Measurements from ENCODE around the gene SREK1IP1. TPM values are rescaled to one million over a fixed set of nuclear protein-coding genes. Genes with fewer than 3 reads are reported as not detected.
A peak's percentile ranks its signal among the peaks of the same experiment; 100 is the strongest.

The SREK1IP1 gene
- total RNA-seq, 1 donor from 2014 or later: 17.9 TPM

DNA sequence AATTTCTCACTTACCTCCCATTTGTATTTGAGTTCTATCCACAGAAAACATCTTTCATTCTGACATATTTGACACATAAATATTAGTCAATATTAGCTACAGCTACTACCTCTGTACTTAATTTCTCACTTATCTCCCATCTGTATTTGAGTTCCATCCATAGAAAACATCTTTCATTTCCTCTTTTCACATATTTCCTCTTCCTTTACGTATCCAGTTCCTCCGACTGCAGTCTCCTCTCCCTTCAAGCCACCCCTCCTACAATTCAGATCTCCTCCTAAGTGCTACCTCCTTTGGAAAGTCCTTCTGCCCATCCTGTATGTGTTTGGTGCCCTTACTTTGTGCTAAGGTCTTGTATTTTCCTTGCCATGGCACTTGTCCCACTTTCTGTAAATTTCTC is 1.6 kb downstream of the SREK1IP1 start:
- no peak for DNase-seq (ENCODE audit: extremely low spot score, unreplicated experiment)
- peak overlapping the region; percentile 94 for H3K4me3 Mint-ChIP-seq (ENCODE audit: unreplicated experiment)
- TF ChIP-seq, protein P1, sequence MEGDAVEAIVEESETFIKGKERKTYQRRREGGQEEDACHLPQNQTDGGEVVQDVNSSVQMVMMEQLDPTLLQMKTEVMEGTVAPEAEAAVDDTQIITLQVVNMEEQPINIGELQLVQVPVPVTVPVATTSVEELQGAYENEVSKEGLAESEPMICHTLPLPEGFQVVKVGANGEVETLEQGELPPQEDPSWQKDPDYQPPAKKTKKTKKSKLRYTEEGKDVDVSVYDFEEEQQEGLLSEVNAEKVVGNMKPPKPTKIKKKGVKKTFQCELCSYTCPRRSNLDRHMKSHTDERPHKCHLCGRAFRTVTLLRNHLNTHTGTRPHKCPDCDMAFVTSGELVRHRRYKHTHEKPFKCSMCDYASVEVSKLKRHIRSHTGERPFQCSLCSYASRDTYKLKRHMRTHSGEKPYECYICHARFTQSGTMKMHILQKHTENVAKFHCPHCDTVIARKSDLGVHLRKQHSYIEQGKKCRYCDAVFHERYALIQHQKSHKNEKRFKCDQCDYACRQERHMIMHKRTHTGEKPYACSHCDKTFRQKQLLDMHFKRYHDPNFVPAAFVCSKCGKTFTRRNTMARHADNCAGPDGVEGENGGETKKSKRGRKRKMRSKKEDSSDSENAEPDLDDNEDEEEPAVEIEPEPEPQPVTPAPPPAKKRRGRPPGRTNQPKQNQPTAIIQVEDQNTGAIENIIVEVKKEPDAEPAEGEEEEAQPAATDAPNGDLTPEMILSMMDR (IDR thresholded peaks at IDR 0.05): no peak
- H3K27ac Mint-ChIP-seq (ENCODE audit: unreplicated experiment): no peak overlapping the region
- peaks cover 34% of the 10 kb centered on the region for H3K4me1 Mint-ChIP-seq (ENCODE audit: unreplicated experiment)
- peaks cover 11% of the 10 kb centered on the region for H3K36me3 Mint-ChIP-seq (ENCODE audit: unreplicated experiment)
- H3K9me3 Mint-ChIP-seq (ENCODE audit: unreplicated experiment): no peaks in the 10 kb centered on the region
- no peaks in the 10 kb centered on the region for H3K27me3 Mint-ChIP-seq (ENCODE audit: unreplicated experiment)

DNA sequence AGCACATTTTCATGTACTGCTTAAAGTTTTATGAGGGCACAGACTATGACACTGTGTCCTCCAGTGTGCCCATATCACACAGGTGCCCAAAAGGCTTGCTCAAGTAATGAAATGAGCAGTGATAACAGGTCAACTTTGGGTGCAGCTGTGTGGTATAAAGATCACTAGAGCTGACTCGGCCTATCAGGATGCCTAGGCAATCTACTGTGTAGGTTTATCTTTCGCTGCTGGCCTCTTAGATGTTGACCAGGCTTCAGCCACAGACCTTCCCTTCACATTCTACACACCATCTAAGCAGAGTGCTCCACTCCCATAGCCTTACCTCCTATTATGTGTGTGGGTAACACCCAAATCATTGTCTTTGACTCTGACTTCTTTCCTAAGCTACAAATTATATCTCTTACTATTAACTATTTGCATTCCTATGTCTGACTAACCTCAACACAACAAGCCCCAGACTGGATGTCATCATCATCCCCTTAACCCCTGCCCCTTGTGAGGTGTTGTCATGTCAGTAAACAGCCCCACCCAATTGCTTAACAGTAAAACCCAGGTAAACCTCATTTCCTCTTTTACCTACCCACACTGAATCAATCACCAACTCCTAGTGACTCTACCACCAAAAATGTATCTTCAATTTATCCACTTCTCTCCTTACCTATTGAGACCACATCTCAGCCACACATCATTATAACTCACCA is 2.5 kb downstream of the SREK1IP1 start:
- TF ChIP-seq, protein P1 (IDR thresholded peaks at IDR 0.05): no peak
- H3K4me1 Mint-ChIP-seq (ENCODE audit: unreplicated experiment): peaks cover 34% of the 10 kb centered on the region
- H3K27me3 Mint-ChIP-seq (ENCODE audit: unreplicated experiment): no peaks in the 10 kb centered on the region
- peak overlapping the region; percentile 30 for H3K4me3 Mint-ChIP-seq (ENCODE audit: unreplicated experiment)
- DNase-seq (ENCODE audit: extremely low spot score, unreplicated experiment): no peak
- no peaks in the 10 kb centered on the region for H3K9me3 Mint-ChIP-seq (ENCODE audit: unreplicated experiment)
- peaks cover 13% of the 10 kb centered on the region for H3K36me3 Mint-ChIP-seq (ENCODE audit: unreplicated experiment)
- no peak overlapping the region for H3K27ac Mint-ChIP-seq (ENCODE audit: unreplicated experiment)

DNA sequence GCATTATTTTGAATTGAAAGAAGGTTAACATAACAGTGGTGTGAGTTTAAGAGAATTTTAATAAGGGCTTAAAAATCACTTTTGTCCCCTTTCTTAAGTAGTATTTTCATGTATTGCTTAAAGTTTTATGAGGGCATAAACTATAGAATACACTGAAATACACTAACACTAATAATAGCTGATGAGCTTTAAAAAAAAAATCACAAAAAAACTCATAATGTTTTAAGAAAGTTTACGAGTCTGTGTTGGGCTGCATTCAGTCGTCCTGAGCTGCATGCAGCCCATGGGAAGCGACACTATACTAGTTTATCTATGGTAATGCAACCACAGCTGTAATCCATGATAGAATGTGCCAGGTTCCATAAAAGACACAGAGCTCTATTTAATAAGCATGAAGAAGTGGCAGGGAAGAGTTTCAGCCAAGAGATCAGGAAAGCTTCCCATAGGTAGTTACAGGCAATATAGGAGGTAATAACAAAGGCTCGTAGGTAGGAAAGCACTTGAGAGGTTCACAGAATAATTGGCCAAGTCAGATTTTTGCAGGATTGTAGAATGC is 4.5 kb downstream of the SREK1IP1 start:
- no peak for DNase-seq (ENCODE audit: extremely low spot score, unreplicated experiment)
- peaks cover 23% of the 10 kb centered on the region for H3K4me1 Mint-ChIP-seq (ENCODE audit: unreplicated experiment)
- no peaks in the 10 kb centered on the region for H3K27me3 Mint-ChIP-seq (ENCODE audit: unreplicated experiment)
- no peaks in the 10 kb centered on the region for H3K9me3 Mint-ChIP-seq (ENCODE audit: unreplicated experiment)
- H3K27ac Mint-ChIP-seq (ENCODE audit: unreplicated experiment): no peak overlapping the region
- TF ChIP-seq, protein P1 (IDR thresholded peaks at IDR 0.05): no peak
- peaks cover 15% of the 10 kb centered on the region for H3K36me3 Mint-ChIP-seq (ENCODE audit: unreplicated experiment)
- no peak overlapping the region for H3K4me3 Mint-ChIP-seq (ENCODE audit: unreplicated experiment)

DNA sequence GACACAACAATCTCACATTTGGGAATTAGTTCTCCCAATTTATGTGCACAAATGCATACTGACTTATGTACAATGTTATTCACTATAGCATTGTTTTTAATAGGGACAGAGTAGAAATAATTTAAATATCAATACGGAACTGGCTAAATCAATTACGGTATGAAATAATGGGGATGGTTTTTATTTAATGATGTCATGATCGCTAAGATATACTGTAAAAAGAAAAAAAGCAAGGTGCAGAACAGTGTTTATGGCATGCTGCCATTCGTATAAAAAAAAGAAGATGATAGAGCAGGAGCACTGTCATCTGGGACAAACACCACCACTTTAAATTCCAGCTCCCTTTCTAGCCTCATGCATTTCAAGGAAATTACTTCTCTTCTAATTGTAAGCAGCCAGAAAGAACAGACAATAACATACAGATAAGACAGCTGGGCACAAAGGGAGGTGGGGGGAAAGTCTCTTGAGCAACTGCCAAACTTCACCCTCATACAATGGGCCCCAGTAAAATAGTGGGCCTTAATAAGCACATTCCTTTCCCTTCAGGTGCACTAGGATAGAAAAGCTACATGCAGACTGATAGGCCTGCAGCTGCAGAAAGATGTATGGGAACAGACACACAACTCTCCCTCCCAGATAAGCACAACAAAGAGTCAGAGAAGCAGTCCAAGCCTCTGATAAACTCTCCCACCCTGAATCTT is 8.4 kb downstream of the SREK1IP1 start:
- DNase-seq (ENCODE audit: extremely low spot score, unreplicated experiment): no peak
- H3K4me3 Mint-ChIP-seq (ENCODE audit: unreplicated experiment): no peak overlapping the region
- no peaks in the 10 kb centered on the region for H3K27me3 Mint-ChIP-seq (ENCODE audit: unreplicated experiment)
- no peaks in the 10 kb centered on the region for H3K9me3 Mint-ChIP-seq (ENCODE audit: unreplicated experiment)
- H3K4me1 Mint-ChIP-seq (ENCODE audit: unreplicated experiment): peaks cover 9% of the 10 kb centered on the region
- H3K36me3 Mint-ChIP-seq (ENCODE audit: unreplicated experiment): peaks cover 11% of the 10 kb centered on the region
- TF ChIP-seq, protein P1 (IDR thresholded peaks at IDR 0.05): no peak
- no peak overlapping the region for H3K27ac Mint-ChIP-seq (ENCODE audit: unreplicated experiment)

DNA sequence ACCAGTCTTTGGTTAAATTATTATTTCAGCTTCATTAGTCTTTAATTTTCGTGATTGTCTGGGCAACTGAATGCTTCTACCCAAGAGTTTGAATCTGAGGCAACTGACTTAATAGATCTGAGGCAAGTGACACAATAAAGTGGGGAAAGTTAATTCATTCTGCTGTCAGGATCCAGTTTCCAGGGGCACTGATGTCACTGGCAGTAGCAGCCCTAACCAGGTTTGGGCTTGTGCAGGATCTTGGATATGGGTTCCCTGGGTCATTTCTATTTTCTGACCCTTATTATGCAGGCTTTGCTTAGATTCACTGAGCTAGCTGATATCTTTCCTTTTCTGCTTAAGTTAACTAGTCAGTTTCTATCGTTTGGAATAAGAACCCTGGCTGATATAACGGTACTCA is 9.6 kb downstream of the SREK1IP1 start:
- H3K4me3 Mint-ChIP-seq (ENCODE audit: unreplicated experiment): no peak overlapping the region
- no peaks in the 10 kb centered on the region for H3K9me3 Mint-ChIP-seq (ENCODE audit: unreplicated experiment)
- DNase-seq (ENCODE audit: extremely low spot score, unreplicated experiment): no peak
- no peak overlapping the region for H3K27ac Mint-ChIP-seq (ENCODE audit: unreplicated experiment)
- TF ChIP-seq, protein P1 (IDR thresholded peaks at IDR 0.05): no peak
- peaks cover 8% of the 10 kb centered on the region for H3K4me1 Mint-ChIP-seq (ENCODE audit: unreplicated experiment)
- peaks cover 8% of the 10 kb centered on the region for H3K36me3 Mint-ChIP-seq (ENCODE audit: unreplicated experiment)
- H3K27me3 Mint-ChIP-seq (ENCODE audit: unreplicated experiment): no peaks in the 10 kb centered on the region
